C4-2B (cell line): ENCODE results near the gene FBXL16.

Source experiments
- ZFX ChIP-seq: fragments of 450-650 bp; IDR thresholded peaks from 2 replicates; pipeline ENCODE4 v1.6.1; 2017
- TF ChIP-seq, protein P1 (sequence below): fragments of 450-650 bp; conservative IDR thresholded peaks from 2 replicates; pipeline ENCODE4 v1.5.1; 2017; ENCODE audit warnings: mild to moderate bottlenecking

DNA sequence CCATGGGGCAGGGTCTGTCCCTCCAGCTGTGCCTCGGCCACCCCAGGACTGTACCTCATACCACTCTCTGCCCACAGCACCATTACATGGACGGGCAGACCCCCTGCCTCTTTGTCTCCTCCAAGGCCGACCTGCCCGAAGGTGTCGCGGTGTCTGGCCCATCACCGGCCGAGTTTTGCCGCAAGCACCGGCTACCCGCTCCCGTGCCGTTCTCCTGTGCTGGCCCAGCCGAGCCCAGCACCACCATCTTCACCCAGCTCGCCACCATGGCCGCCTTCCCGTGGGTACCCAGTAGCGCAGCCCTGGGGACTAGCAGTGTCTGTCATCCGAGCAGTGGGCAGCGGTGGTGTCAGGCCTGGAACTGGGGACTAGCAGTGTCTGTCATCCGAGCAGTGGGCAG, 32.8 kb downstream of the FBXL16 start:
- TF ChIP-seq, protein P1, sequence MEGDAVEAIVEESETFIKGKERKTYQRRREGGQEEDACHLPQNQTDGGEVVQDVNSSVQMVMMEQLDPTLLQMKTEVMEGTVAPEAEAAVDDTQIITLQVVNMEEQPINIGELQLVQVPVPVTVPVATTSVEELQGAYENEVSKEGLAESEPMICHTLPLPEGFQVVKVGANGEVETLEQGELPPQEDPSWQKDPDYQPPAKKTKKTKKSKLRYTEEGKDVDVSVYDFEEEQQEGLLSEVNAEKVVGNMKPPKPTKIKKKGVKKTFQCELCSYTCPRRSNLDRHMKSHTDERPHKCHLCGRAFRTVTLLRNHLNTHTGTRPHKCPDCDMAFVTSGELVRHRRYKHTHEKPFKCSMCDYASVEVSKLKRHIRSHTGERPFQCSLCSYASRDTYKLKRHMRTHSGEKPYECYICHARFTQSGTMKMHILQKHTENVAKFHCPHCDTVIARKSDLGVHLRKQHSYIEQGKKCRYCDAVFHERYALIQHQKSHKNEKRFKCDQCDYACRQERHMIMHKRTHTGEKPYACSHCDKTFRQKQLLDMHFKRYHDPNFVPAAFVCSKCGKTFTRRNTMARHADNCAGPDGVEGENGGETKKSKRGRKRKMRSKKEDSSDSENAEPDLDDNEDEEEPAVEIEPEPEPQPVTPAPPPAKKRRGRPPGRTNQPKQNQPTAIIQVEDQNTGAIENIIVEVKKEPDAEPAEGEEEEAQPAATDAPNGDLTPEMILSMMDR: no peak
- no peak for TF ChIP-seq ZFX
